Hepatocyte (in vitro differentiated cells): ENCODE results near the gene MLST8.

ENCODE experiments used
- EZH2phosphoT487 ChIP-seq: fragments of 200-600 bp; sonication (generic); IDR thresholded peaks from one replicate; pipeline ENCODE4 v1.6.1; 2018; ENCODE audit warnings: antibody characterized with exemption, mild to moderate bottlenecking, low read depth, moderate library complexity; ENCODE audit not compliant: unreplicated experiment, severe bottlenecking
- TF ChIP-seq, protein P1 (sequence below): fragments of 200-600 bp; sonication (generic); IDR thresholded peaks from 2 replicates; pipeline ENCODE4 v1.5.1; 2016; ENCODE audit warnings: antibody characterized with exemption, mild to moderate bottlenecking; ENCODE audit not compliant: poor library complexity

GRCh38 chr16:2231016-2231931 is 26.0 kb downstream of the MLST8 start:
- TF ChIP-seq, protein P1, sequence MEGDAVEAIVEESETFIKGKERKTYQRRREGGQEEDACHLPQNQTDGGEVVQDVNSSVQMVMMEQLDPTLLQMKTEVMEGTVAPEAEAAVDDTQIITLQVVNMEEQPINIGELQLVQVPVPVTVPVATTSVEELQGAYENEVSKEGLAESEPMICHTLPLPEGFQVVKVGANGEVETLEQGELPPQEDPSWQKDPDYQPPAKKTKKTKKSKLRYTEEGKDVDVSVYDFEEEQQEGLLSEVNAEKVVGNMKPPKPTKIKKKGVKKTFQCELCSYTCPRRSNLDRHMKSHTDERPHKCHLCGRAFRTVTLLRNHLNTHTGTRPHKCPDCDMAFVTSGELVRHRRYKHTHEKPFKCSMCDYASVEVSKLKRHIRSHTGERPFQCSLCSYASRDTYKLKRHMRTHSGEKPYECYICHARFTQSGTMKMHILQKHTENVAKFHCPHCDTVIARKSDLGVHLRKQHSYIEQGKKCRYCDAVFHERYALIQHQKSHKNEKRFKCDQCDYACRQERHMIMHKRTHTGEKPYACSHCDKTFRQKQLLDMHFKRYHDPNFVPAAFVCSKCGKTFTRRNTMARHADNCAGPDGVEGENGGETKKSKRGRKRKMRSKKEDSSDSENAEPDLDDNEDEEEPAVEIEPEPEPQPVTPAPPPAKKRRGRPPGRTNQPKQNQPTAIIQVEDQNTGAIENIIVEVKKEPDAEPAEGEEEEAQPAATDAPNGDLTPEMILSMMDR = no peak
- TF ChIP-seq EZH2phosphoT487 = no peak
